ENCODE measurements around the gene KDM1A. TPM values are rescaled to one million over a fixed set of nuclear protein-coding genes. Genes with fewer than 3 reads are reported as not detected.

The KDM1A gene
- total and polyA plus RNA-seq, 9 of the 15 experiments (the other 6 are each of a cell fraction or from before 2014, with no cell fraction given) = 59.2 to 181 (median 168) TPM

DNA sequence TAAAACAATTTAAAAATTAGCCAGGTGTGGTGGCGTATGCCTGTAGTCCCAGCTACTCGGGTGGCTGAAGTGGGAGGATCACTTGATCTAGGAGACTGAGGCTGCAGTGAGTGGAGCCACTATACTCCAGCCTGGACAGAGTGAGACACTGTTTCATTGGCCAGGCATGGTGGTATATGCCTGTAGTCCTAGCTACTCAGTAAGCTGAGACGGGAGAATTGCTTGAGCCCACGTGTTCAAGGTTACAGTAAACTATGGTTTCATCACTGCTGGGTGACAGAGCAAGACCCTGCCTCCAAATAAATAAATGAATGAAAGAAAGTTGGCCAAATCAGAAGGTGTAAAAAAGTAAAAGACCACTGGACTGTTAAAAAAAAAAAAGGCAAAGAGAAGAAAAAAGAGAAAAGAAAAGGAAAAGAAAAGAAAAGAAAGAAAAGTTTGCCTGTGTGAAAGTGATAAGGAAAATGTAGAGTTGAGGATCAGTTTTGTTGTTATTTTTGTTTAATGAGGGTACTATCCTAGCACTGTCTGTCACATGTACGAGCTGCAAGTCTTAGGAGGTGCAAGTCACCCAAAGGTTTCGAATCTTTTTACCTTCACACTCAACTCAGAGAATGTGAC, 97.1 kb downstream of the KDM1A start (continued):
- TF ChIP-seq FIP1L1 (IDR thresholded peaks at IDR 0.05; ENCODE audit: low read depth, low read length, poor library complexity, severe bottlenecking) = no peak
- no peak for TF ChIP-seq KLF6 (CRISPR knock-in tag; IDR thresholded peaks at IDR 0.05; ENCODE audit: borderline replicate concordance)
- TF ChIP-seq LARP7 (IDR thresholded peaks at IDR 0.05) = 0 out of 2 replicates have a peak, but pooled peaks have one; percentile 43
- TF ChIP-seq TRIM24 (IDR thresholded peaks at IDR 0.05) = no peak; a peak in 1 of 4 replicates
- TF ChIP-seq TFAM (CRISPR knock-in tag; conservative IDR thresholded peaks at IDR 0.05) = no peak
- no peak for TF ChIP-seq POLR2AphosphoS2 (IDR thresholded peaks at IDR 0.05; ENCODE audit: low read length)
- no peak for TF ChIP-seq ZNF12 (CRISPR knock-in tag; IDR thresholded peaks at IDR 0.05)
- no peak for TF ChIP-seq CTBP1 (IDR thresholded peaks at IDR 0.05; ENCODE audit: borderline replicate concordance)
- TF ChIP-seq MGA (IDR thresholded peaks at IDR 0.05) = no peak
- TF ChIP-seq ARHGAP35 (IDR thresholded peaks at IDR 0.05; ENCODE audit: partially characterized antibody) = peak; percentile 27
- TF ChIP-seq C11orf30 (IDR thresholded peaks at IDR 0.05; ENCODE audit: low read depth) = 0 out of 2 replicates have a peak, but pooled peaks have one; percentile 21
- peak; percentile 35; the same call in 1 of the 2 replicates for TF ChIP-seq SNIP1 (IDR thresholded peaks at IDR 0.05; ENCODE audit: low read depth)
- TF ChIP-seq HNRNPK (IDR thresholded peaks at IDR 0.05; ENCODE audit: low read depth, low read length, poor library complexity, severe bottlenecking) = no peak
- no peak for TF ChIP-seq ZNF589 (CRISPR knock-in tag; IDR thresholded peaks at IDR 0.05; ENCODE audit: low read depth)
- TF ChIP-seq SMAD1 (IDR thresholded peaks at IDR 0.05; ENCODE audit: low read depth, low read length, partially characterized antibody) = no peak
- TF ChIP-seq, protein P1, sequence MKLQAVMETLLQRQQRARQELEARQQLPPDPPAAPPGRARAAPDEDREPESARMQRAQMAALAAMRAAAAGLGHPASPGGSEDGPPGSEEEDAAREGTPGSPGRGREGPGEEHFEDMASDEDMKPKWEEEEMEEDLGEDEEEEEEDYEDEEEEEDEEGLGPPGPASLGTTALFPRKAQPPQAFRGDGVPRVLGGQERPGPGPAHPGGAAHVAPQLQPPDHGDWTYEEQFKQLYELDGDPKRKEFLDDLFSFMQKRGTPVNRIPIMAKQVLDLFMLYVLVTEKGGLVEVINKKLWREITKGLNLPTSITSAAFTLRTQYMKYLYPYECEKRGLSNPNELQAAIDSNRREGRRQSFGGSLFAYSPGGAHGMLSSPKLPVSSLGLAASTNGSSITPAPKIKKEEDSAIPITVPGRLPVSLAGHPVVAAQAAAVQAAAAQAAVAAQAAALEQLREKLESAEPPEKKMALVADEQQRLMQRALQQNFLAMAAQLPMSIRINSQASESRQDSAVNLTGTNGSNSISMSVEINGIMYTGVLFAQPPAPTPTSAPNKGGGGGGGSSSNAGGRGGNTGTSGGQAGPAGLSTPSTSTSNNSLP (IDR thresholded peaks at IDR 0.05; ENCODE audit: borderline replicate concordance, low read depth, low read length) = no peak
- TF ChIP-seq ZNF23 (CRISPR knock-in tag; IDR thresholded peaks at IDR 0.05) = no peak

All from K562 (cell line).